Measurements from ENCODE around the gene DUSP10. TPM values are rescaled to one million over a fixed set of nuclear protein-coding genes. Genes with fewer than 3 reads are reported as not detected.

Gene DUSP10
- total RNA-seq, 3 donors from 2014 or later = 15.5 to 33.2 (median 28.2) TPM

GRCh38 chr1:221734187-221734586, 7.7 kb downstream of the DUSP10 start:
- Histone ChIP-seq H3K27me3 (no peaks in the 10 kb centered on the region), H3K27ac (no peak overlapping the region), H3K4me1 (no peaks in the 10 kb centered on the region), H3K9me3 (no peaks in the 10 kb centered on the region), H3K4me3 (no peak overlapping the region), H3K36me3 (no peaks in the 10 kb centered on the region)
- TF ChIP-seq POLR2AphosphoS5 (IDR thresholded peaks at IDR 0.05) (no peak), POLR2A (IDR thresholded peaks at IDR 0.05) (no peak), CTCF (IDR thresholded peaks at IDR 0.05) (no peak)
- intact Hi-C loops (cut with DNase I; ENCODE audit: low total_unique reads) = no loop called here
- DNase-seq (ENCODE audit: low spot score in 2 of 2) = no peak

- no peak overlapping the region for H3K4me3 ChIP-seq
- DNase-seq (ENCODE audit: low spot score in 2 of 2) = no peak
- TF ChIP-seq POLR2A (IDR thresholded peaks at IDR 0.05) (no peak), POLR2AphosphoS5 (IDR thresholded peaks at IDR 0.05) (no peak), CTCF (IDR thresholded peaks at IDR 0.05) (no peak)
- intact Hi-C loops (cut with DNase I; ENCODE audit: low total_unique reads) = no loop called here
- H3K4me1 ChIP-seq = no peaks in the 10 kb centered on the region
- no peaks in the 10 kb centered on the region for H3K9me3 ChIP-seq
- no peaks in the 10 kb centered on the region for H3K36me3 ChIP-seq
- H3K27ac ChIP-seq = no peak overlapping the region
- H3K27me3 ChIP-seq = no peaks in the 10 kb centered on the region
These were observed 9.8 kb downstream of the DUSP10 start for GRCh38 chr1:221732052-221732451.

GRCh38 chr1:221729771-221730330, 12.0 kb downstream of the DUSP10 start:
- intact Hi-C loops (cut with DNase I; ENCODE audit: low total_unique reads) = no loop called here
- Histone ChIP-seq H3K27ac (no peak overlapping the region), H3K4me3 (no peak overlapping the region), H3K4me1 (no peaks in the 10 kb centered on the region), H3K27me3 (no peaks in the 10 kb centered on the region), H3K9me3 (no peaks in the 10 kb centered on the region), H3K36me3 (no peaks in the 10 kb centered on the region)
- no peak for TF ChIP-seq POLR2AphosphoS5 (IDR thresholded peaks at IDR 0.05)
- no peak for TF ChIP-seq CTCF (IDR thresholded peaks at IDR 0.05)
- no peak for TF ChIP-seq POLR2A (IDR thresholded peaks at IDR 0.05)
- DNase-seq (ENCODE audit: low spot score in 2 of 2) = no peak

- intact Hi-C loops (cut with DNase I; ENCODE audit: low total_unique reads) = no loop called here
These were observed 13.8 kb downstream of the DUSP10 start for GRCh38 chr1:221728037-221728505.

More at GRCh38 chr1:221728037-221728505, 13.8 kb downstream of the DUSP10 start:
- Histone ChIP-seq H3K36me3 (no peaks in the 10 kb centered on the region), H3K4me3 (no peak overlapping the region), H3K4me1 (no peaks in the 10 kb centered on the region), H3K27ac (no peak overlapping the region), H3K9me3 (no peaks in the 10 kb centered on the region), H3K27me3 (no peaks in the 10 kb centered on the region)
- no peak for DNase-seq (ENCODE audit: low spot score in 2 of 2)
- TF ChIP-seq CTCF (IDR thresholded peaks at IDR 0.05) (no peak), POLR2A (IDR thresholded peaks at IDR 0.05) (no peak), POLR2AphosphoS5 (IDR thresholded peaks at IDR 0.05) (no peak)
